ENCODE data around the gene IL17REL.

DNA sequence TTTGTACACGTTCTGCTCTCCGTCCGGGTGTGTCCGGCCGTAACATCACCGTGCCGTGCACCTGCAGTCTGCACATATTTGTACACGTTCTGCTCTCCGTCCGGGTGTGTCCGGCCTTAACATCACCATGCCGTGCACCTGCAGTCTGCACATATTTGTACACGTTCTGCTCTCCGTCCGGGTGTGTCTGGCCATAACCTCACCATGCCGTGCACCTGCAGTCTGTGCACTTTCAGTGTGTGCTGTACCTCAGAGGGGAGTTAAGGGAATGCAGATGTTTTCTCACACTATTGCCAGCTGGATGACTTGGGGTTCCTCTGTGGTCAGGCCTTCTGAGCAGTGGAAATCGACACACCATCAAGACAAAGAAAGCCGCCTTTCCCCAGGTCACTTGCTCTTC lies 41.3 kb upstream of the IL17REL start:
- TF ChIP-seq, protein P1, sequence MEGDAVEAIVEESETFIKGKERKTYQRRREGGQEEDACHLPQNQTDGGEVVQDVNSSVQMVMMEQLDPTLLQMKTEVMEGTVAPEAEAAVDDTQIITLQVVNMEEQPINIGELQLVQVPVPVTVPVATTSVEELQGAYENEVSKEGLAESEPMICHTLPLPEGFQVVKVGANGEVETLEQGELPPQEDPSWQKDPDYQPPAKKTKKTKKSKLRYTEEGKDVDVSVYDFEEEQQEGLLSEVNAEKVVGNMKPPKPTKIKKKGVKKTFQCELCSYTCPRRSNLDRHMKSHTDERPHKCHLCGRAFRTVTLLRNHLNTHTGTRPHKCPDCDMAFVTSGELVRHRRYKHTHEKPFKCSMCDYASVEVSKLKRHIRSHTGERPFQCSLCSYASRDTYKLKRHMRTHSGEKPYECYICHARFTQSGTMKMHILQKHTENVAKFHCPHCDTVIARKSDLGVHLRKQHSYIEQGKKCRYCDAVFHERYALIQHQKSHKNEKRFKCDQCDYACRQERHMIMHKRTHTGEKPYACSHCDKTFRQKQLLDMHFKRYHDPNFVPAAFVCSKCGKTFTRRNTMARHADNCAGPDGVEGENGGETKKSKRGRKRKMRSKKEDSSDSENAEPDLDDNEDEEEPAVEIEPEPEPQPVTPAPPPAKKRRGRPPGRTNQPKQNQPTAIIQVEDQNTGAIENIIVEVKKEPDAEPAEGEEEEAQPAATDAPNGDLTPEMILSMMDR (IDR thresholded peaks at IDR 0.05), result no peak
- TF ChIP-seq POLR2A (IDR thresholded peaks at IDR 0.05), result no peak

Data from tibial nerve (tissue), 3 donors.